ENCODE results near the gene DEFB113. TPM values are rescaled to one million over a fixed set of nuclear protein-coding genes. Genes with fewer than 3 reads are reported as not detected.

DEFB113 gene
- total and polyA plus RNA-seq, 8 donors = not detected

DNA sequence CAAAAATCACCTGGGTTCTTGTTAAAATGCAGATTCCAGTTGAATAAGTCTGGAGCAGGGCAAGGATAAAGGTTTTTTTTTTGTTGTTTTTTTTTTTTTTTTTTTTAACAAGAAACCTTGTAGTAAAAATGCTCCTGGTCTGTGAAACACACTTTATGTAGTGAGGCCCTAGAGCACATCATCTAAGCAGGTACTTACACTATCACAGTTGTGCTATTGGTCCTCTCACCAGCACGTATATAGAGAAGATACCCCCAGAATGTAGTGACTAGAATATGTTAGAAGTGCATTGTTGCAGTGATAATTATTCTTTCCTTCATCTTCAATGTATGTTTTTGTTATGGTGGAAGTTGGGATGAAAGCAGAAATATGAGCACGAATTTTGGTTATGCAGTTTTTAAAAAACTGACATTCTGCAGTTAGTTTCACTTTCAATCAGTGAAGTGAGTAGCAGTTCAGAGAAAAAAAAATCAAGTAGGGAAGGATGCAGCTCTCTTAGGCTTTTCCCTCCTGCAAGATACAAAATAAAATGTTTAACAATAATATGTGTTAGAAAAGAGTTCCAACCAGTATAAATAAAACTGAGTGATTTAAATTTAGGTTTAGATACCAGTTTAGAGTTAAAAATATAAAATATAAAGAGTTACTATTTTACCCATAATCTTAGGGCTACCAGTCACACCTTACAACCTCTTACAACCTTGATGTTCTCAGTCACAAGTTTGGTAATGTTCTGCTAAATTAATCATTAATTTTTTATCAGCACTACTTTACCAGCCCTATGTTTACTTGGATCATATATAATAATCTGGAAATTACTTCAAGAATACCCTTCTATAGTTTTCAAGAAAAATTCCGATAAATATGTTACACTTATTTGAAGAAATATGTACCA is 9.2 kb upstream of the DEFB113 start:
- Histone ChIP-seq H3K4me3 (no peak overlapping the region), H3K4me1 (no peaks in the 10 kb centered on the region), H3K27ac (no peak overlapping the region), H3K9me3 (no peaks in the 10 kb centered on the region), H3K27me3 (peaks cover 0 to 6% (median 0%) of the 10 kb centered on the region in 4 donors), H3K36me3 (no peaks in the 10 kb centered on the region)
- intact Hi-C loops (cut with DNase I) = no loop called here
- no peak for TF ChIP-seq CTCF (IDR thresholded peaks at IDR 0.05)
- FAIRE-seq (no peak), DNase-seq (no peak), ATAC-seq (no peak)
- WGBS, 2 donors = 37% methylated on average over 3 of the region's 3 CpGs

DNA sequence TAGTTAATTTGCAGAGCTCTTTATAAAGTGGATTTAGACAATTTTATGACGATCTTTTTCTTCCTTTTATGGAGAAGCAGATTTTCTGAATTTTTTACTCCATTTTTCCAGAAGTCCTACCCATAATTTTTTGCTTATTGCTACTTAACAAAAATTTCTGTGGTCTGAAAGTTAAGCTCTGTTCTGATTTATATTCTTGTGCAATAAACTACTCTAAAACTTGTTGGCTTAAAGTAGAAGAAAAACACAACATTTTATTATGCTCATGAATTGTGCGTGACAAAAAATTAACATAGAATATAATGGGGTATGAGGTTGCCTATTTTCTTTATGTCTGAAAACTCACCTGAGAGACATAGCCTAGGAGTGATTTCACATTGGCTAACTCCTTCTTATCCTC is 2.6 kb downstream of the DEFB113 start:
- intact Hi-C loops (cut with DNase I) = no loop called here
- DNase-seq (no peak), ATAC-seq (no peak), FAIRE-seq (no peak)
- no peaks in the 10 kb centered on the region for H3K27me3 ChIP-seq
- H3K4me3 ChIP-seq = no peak overlapping the region
- H3K4me1 ChIP-seq = no peaks in the 10 kb centered on the region
- TF ChIP-seq CTCF (IDR thresholded peaks at IDR 0.05) = no peak
- H3K27ac ChIP-seq = no peak overlapping the region
- H3K36me3 ChIP-seq = no peaks in the 10 kb centered on the region
- WGBS, 2 donors = 54 to 59% methylated on average over 2 of the region's 2 CpGs
- no peaks in the 10 kb centered on the region for H3K9me3 ChIP-seq

GRCh38 chr6:49966334-49966733 is 3.1 kb downstream of the DEFB113 start:
- Histone ChIP-seq H3K27ac (no peak overlapping the region), H3K4me1 (no peaks in the 10 kb centered on the region), H3K27me3 (no peaks in the 10 kb centered on the region), H3K36me3 (no peaks in the 10 kb centered on the region), H3K9me3 (no peaks in the 10 kb centered on the region), H3K4me3 (no peak overlapping the region)
- intact Hi-C loops (cut with DNase I) = no loop called here
- DNase-seq (no peak), ATAC-seq (no peak), FAIRE-seq (no peak)
- no peak for TF ChIP-seq CTCF (IDR thresholded peaks at IDR 0.05)
- 38 to 48% methylated on average over 2 of the region's 2 CpGs for WGBS, 2 donors

GRCh38 chr6:49964064-49964463 is 5.4 kb downstream of the DEFB113 start, which contains the start of gene DEFB114:
TSS of gene DEFB114 (minus strand) at chr6:49964164. CDS start at chr6:49964105, 59 bp downstream.
- H3K27me3 ChIP-seq = no peaks in the 10 kb centered on the region
- DNase-seq (no peak), FAIRE-seq (no peak), ATAC-seq (no peak)
- H3K36me3 ChIP-seq = no peaks in the 10 kb centered on the region
- intact Hi-C loops (cut with DNase I) = no loop called here
- no peak within 1 kb of the TSS for H3K27ac ChIP-seq
- H3K4me3 ChIP-seq = no peak within 1 kb of the TSS
- no peaks in the 10 kb centered on the region for H3K9me3 ChIP-seq
- TF ChIP-seq CTCF (IDR thresholded peaks at IDR 0.05) = no peak
- WGBS, 2 donors = 50 to 63% methylated on average over 2 of the region's 2 CpGs
- H3K4me1 ChIP-seq = no peaks in the 10 kb centered on the region

DNA sequence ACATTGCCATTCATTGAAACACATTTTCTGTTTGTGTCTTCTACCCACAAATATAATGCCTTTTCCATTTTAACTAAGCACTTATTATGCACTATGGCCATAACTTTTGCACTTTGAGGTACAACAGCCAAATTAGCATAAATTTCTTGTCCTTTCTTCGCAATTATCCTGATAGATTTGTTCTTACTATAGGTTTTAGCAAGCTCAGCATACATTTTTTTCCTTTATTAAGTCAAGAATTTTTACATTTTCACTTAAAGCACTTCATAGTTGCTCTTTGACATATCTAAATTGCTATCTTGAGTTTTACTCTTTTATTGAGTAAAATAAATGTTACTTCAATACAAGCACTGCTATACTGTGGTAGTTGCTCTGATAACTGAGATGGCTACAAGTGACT is 11.2 kb downstream of the DEFB113 start:
- no peak for TF ChIP-seq CTCF (IDR thresholded peaks at IDR 0.05)
- intact Hi-C loops (cut with DNase I) = no loop called here

More for the DNA sequence above, 11.2 kb downstream of the DEFB113 start:
- Histone ChIP-seq H3K27me3 (no peaks in the 10 kb centered on the region), H3K36me3 (no peaks in the 10 kb centered on the region), H3K9me3 (no peaks in the 10 kb centered on the region), H3K4me3 (no peak overlapping the region), H3K27ac (no peak overlapping the region), H3K4me1 (no peaks in the 10 kb centered on the region)
- WGBS, 2 donors = 53 to 55% methylated on average over 1 of the region's 1 CpG
- FAIRE-seq (no peak), ATAC-seq (no peak), DNase-seq (no peak)

All from pancreas (tissue), 10 donors.